Measurements from ENCODE around the gene THRSP.

DNA sequence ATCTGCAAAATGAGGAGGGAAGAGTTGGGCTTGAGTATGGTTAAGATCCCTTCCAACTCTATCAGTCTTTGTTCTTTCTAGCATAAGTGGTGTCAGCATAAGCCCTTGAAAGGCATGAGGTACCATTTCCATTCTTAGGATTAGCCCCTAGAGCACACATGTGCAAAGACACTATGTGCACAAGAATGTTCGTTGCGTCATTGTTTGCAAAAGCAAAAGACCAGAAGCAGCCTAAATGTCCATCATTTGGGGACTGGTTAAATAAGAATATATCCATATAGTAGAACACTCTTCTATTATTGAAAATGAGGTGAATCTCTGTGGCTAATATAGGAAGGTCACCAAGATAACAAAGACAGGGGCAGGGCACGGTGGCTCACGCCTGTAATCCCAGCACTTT, 30.6 kb upstream of the THRSP start:
- TF ChIP-seq POLR2A (IDR thresholded peaks at IDR 0.05): no peak
- TF ChIP-seq, protein P1, sequence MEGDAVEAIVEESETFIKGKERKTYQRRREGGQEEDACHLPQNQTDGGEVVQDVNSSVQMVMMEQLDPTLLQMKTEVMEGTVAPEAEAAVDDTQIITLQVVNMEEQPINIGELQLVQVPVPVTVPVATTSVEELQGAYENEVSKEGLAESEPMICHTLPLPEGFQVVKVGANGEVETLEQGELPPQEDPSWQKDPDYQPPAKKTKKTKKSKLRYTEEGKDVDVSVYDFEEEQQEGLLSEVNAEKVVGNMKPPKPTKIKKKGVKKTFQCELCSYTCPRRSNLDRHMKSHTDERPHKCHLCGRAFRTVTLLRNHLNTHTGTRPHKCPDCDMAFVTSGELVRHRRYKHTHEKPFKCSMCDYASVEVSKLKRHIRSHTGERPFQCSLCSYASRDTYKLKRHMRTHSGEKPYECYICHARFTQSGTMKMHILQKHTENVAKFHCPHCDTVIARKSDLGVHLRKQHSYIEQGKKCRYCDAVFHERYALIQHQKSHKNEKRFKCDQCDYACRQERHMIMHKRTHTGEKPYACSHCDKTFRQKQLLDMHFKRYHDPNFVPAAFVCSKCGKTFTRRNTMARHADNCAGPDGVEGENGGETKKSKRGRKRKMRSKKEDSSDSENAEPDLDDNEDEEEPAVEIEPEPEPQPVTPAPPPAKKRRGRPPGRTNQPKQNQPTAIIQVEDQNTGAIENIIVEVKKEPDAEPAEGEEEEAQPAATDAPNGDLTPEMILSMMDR (IDR thresholded peaks at IDR 0.05): no peak

Measured in stomach (tissue), 4 donors.